Neural cell (in vitro differentiated cells): ENCODE results near the gene RSPH1.

Experiments used
- EP300 ChIP-seq: fragments of 450-650 bp; conservative IDR thresholded peaks from 2 replicates; pipeline ENCODE4 v1.6.1; 2014; ENCODE audit warnings: antibody characterized with exemption, mild to moderate bottlenecking, moderate library complexity; ENCODE audit not compliant: poor library complexity, severe bottlenecking
- EZH2 ChIP-seq: fragments of 200-600, 300-800 bp; shearing (Covaris generic), sonication (generic); IDR thresholded peaks from 2 replicates; pipeline ENCODE4 v1.6.1; 2014; ENCODE audit warnings: antibody characterized with exemption, low read length, borderline replicate concordance, mild to moderate bottlenecking; ENCODE audit not compliant: insufficient read depth, poor library complexity, severe bottlenecking
- POLR2AphosphoS5 ChIP-seq: IDR thresholded peaks from 2 replicates; pipeline ENCODE4 v1.6.1; 2012
- RAD21 ChIP-seq: fragments of 450-650 bp; conservative IDR thresholded peaks from 2 replicates; pipeline ENCODE4 v1.6.1; 2014; ENCODE audit warnings: antibody characterized with exemption, mild to moderate bottlenecking, moderate library complexity
- SMC3 ChIP-seq: fragments of 450-650 bp; conservative IDR thresholded peaks from 2 replicates; pipeline ENCODE4 v1.6.1; 2014; ENCODE audit warnings: antibody characterized with exemption, mild to moderate bottlenecking, moderate library complexity; ENCODE audit not compliant: poor library complexity
- TAF1 ChIP-seq: IDR thresholded peaks from 2 replicates; pipeline ENCODE4 v1.6.1; 2012; ENCODE audit warnings: low read depth
- TF ChIP-seq, protein P1 (sequence below): fragments of 450-650 bp; IDR thresholded peaks from 2 replicates; pipeline ENCODE4 v1.5.1; 2014; ENCODE audit warnings: antibody characterized with exemption, mild to moderate bottlenecking, moderate library complexity; ENCODE audit not compliant: poor library complexity, severe bottlenecking

DNA sequence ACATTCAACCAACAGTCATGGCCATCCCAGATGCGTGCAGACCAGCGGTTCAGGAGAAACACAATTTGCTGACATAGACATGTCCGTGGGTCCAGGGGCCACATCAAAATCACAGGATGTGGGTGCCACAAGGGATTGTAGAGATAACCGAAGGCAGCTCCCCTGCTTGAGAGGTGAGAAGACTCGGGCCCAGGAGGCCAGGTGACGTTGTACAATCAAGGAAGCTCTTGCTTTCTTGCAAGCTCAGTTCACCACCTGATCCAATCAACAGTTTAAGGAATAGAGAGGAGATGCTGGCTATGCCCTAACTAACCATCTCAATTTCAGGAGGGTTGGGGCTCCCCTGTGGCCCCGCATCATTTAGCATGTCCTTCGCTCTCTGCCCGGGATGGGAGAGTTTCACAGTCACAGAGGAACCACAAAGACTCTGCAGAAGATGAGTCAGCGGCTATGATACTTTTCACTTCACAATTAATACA lies 72.8 kb downstream of the RSPH1 start:
- TF ChIP-seq EZH2 (no peak), EP300 (no peak), RAD21 (no peak), SMC3 (no peak), TAF1 (no peak), POLR2AphosphoS5 (no peak)
- TF ChIP-seq, protein P1, sequence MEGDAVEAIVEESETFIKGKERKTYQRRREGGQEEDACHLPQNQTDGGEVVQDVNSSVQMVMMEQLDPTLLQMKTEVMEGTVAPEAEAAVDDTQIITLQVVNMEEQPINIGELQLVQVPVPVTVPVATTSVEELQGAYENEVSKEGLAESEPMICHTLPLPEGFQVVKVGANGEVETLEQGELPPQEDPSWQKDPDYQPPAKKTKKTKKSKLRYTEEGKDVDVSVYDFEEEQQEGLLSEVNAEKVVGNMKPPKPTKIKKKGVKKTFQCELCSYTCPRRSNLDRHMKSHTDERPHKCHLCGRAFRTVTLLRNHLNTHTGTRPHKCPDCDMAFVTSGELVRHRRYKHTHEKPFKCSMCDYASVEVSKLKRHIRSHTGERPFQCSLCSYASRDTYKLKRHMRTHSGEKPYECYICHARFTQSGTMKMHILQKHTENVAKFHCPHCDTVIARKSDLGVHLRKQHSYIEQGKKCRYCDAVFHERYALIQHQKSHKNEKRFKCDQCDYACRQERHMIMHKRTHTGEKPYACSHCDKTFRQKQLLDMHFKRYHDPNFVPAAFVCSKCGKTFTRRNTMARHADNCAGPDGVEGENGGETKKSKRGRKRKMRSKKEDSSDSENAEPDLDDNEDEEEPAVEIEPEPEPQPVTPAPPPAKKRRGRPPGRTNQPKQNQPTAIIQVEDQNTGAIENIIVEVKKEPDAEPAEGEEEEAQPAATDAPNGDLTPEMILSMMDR: no peak
